B cell (primary cell): ENCODE data around the gene SART3.

ENCODE experiments used
- CTCF ChIP-seq: fragments of 200-600 bp; IDR thresholded peaks from one replicate; pipeline ENCODE4 v1.8.0; 2022; ENCODE audit warnings: antibody characterized with exemption, mild to moderate bottlenecking
- EZH2 ChIP-seq: IDR thresholded peaks from 2 replicates; pipeline ENCODE4 v1.6.1; 2012; ENCODE audit warnings: borderline replicate concordance, low read depth, mild to moderate bottlenecking, moderate library complexity, low read length; ENCODE audit not compliant: insufficient read depth, poor library complexity, severe bottlenecking

DNA sequence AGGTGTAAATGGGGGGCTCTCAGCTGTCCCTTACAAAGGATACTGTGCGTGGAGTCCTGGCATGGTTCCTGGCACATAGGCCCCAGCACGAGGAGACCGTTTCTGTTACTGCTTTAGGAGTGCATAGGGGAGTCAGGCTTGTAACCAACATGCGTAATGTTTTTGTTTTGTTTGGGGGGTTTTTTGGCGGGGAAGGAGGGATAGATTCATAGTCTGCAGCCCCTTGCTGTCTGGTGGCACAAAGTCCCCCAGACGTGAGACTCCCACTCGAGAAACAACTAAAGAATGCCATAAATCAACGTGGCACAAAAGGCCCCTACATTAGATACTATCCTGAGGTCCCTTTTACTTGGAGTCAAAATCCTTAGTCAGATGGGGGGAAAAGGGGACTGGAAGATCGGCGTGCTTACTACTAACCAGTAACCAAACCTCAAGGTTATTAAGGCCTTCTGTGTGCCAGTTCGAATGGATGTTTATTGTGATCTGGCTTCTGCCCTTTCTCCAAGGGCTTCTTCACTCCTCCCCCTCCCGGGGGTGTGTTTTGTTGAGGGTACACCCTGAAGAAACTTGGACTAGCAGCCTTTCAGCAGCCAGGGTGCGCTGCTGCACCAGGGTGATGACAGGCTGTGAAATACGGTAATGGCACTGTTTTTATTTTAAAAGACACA lies 2.3 kb upstream of the SART3 start:
- TF ChIP-seq CTCF (peak; percentile 92), EZH2 (no peak)
